ENCODE results near the gene EGFLAM.

Gene EGFLAM

GRCh38 chr5:38382898-38383297 lies 124.5 kb downstream of the EGFLAM start:
- DNase-seq (ENCODE audit: insufficient read length, low spot score) (peak; percentile 78), FAIRE-seq (peak; percentile 96)
- TF ChIP-seq POLR2A (IDR thresholded peaks at IDR 0.05; ENCODE audit: low read depth, low read length) = no peak

- DNase-seq (ENCODE audit: insufficient read length, low spot score) (no peak), FAIRE-seq (no peak)
Measured at GRCh38 chr5:38383701-38384100, 125.3 kb downstream of the EGFLAM start.

GRCh38 chr5:38384396-38384795 lies 126.0 kb downstream of the EGFLAM start:
- TF ChIP-seq POLR2A (IDR thresholded peaks at IDR 0.05; ENCODE audit: low read depth, low read length) = no peak
- no peak for FAIRE-seq
- no peak for DNase-seq (ENCODE audit: insufficient read length, low spot score)

More at GRCh38 chr5:38383701-38384100, 125.3 kb downstream of the EGFLAM start:
- no peak for TF ChIP-seq POLR2A (IDR thresholded peaks at IDR 0.05; ENCODE audit: low read depth, low read length)

GRCh38 chr5:38387161-38387560 lies 128.8 kb downstream of the EGFLAM start:
- no peak for TF ChIP-seq POLR2A (IDR thresholded peaks at IDR 0.05; ENCODE audit: low read depth, low read length)
- FAIRE-seq (no peak), DNase-seq (ENCODE audit: insufficient read length, low spot score) (no peak)

- no peak for FAIRE-seq
Measured at GRCh38 chr5:38393636-38394035, 135.3 kb downstream of the EGFLAM start.

GRCh38 chr5:38396766-38397165 lies 138.4 kb downstream of the EGFLAM start:
- TF ChIP-seq POLR2A (IDR thresholded peaks at IDR 0.05; ENCODE audit: low read depth, low read length) = no peak
- no peak for DNase-seq (ENCODE audit: insufficient read length, low spot score)

More at GRCh38 chr5:38393636-38394035, 135.3 kb downstream of the EGFLAM start:
- no peak for TF ChIP-seq POLR2A (IDR thresholded peaks at IDR 0.05; ENCODE audit: low read depth, low read length)
- DNase-seq (ENCODE audit: insufficient read length, low spot score) = no peak

GRCh38 chr5:38400365-38400764 lies 142.0 kb downstream of the EGFLAM start:
- no peak for DNase-seq (ENCODE audit: insufficient read length, low spot score)
- FAIRE-seq = no peak
- no peak for TF ChIP-seq POLR2A (IDR thresholded peaks at IDR 0.05; ENCODE audit: low read depth, low read length)

More at GRCh38 chr5:38396766-38397165, 138.4 kb downstream of the EGFLAM start:
- FAIRE-seq = no peak

GRCh38 chr5:38401145-38401544 lies 142.8 kb downstream of the EGFLAM start:
- FAIRE-seq = no peak
- DNase-seq (ENCODE audit: insufficient read length, low spot score) = no peak
- no peak for TF ChIP-seq POLR2A (IDR thresholded peaks at IDR 0.05; ENCODE audit: low read depth, low read length)

GRCh38 chr5:38403406-38403805 lies 145.0 kb downstream of the EGFLAM start:
- no peak for TF ChIP-seq POLR2A (IDR thresholded peaks at IDR 0.05; ENCODE audit: low read depth, low read length)
- FAIRE-seq = peak; percentile 11
- no peak for DNase-seq (ENCODE audit: insufficient read length, low spot score)

- FAIRE-seq = no peak
- TF ChIP-seq POLR2A (IDR thresholded peaks at IDR 0.05; ENCODE audit: low read depth, low read length) = no peak
- DNase-seq (ENCODE audit: insufficient read length, low spot score) = no peak
Measured at GRCh38 chr5:38403877-38404635, 145.7 kb downstream of the EGFLAM start.

- DNase-seq (ENCODE audit: insufficient read length, low spot score) (no peak), FAIRE-seq (no peak)
- no peak for TF ChIP-seq POLR2A (IDR thresholded peaks at IDR 0.05; ENCODE audit: low read depth, low read length)
Measured at GRCh38 chr5:38404667-38405276, 146.4 kb downstream of the EGFLAM start.

- DNase-seq (ENCODE audit: insufficient read length, low spot score) = no peak
- no peak for TF ChIP-seq POLR2A (IDR thresholded peaks at IDR 0.05; ENCODE audit: low read depth, low read length)
- FAIRE-seq = no peak
Measured at GRCh38 chr5:38408446-38409198, 150.3 kb downstream of the EGFLAM start.

- no peak for DNase-seq (ENCODE audit: insufficient read length, low spot score)
- TF ChIP-seq POLR2A (IDR thresholded peaks at IDR 0.05; ENCODE audit: low read depth, low read length) = no peak
- no peak for FAIRE-seq
Measured at GRCh38 chr5:38410304-38410990, 152.1 kb downstream of the EGFLAM start.

- TF ChIP-seq POLR2A (IDR thresholded peaks at IDR 0.05; ENCODE audit: low read depth, low read length) = no peak
- no peak for FAIRE-seq
- no peak for DNase-seq (ENCODE audit: insufficient read length, low spot score)
Measured at GRCh38 chr5:38413696-38414095, 155.3 kb downstream of the EGFLAM start.
